Choroid plexus epithelial cell (primary cell): ENCODE results near the gene NEDD4L.

ENCODE experiments used
- DNase-seq: peaks from one replicate; pipeline ENCODE4 v3.0.0-alpha.2; 2010; ENCODE audit warnings: low read depth
- H3K4me3 ChIP-seq: 2 replicates; pipeline ENCODE4 v1.5.1; 2011; ENCODE audit warnings: low read depth, mild to moderate bottlenecking, control low read depth, low read length, moderate library complexity
- CTCF ChIP-seq: conservative IDR thresholded peaks from 2 replicates; pipeline ENCODE4 v1.5.1; 2011; ENCODE audit warnings: low read depth, mild to moderate bottlenecking, control low read depth, inconsistent platforms, low read length, moderate library complexity

NEDD4L gene

GRCh38 chr18:58104096-58104495 is 60.1 kb downstream of the NEDD4L start:
- no peak for DNase-seq
- no peak for TF ChIP-seq CTCF
- H3K4me3 ChIP-seq: no peak overlapping the region

- peak; percentile 12 for DNase-seq
- no peak for TF ChIP-seq CTCF
- no peak overlapping the region for H3K4me3 ChIP-seq
These were observed 61.3 kb downstream of the NEDD4L start for GRCh38 chr18:58105206-58105887.

- no peak overlapping the region for H3K4me3 ChIP-seq
These were observed 61.8 kb downstream of the NEDD4L start for GRCh38 chr18:58105888-58106260.

GRCh38 chr18:58106289-58107070 is 62.5 kb downstream of the NEDD4L start:
- TF ChIP-seq CTCF: no peak
- DNase-seq: no peak
- H3K4me3 ChIP-seq: no peak overlapping the region

More at GRCh38 chr18:58105888-58106260, 61.8 kb downstream of the NEDD4L start:
- peak; percentile 15 for DNase-seq
- TF ChIP-seq CTCF: no peak

GRCh38 chr18:58109256-58109655 is 65.2 kb downstream of the NEDD4L start:
- no peak overlapping the region for H3K4me3 ChIP-seq
- no peak for DNase-seq
- TF ChIP-seq CTCF: no peak

- H3K4me3 ChIP-seq: no peak overlapping the region
- no peak for DNase-seq
- TF ChIP-seq CTCF: no peak
These were observed 66.4 kb downstream of the NEDD4L start for GRCh38 chr18:58110398-58110797.
